Gastrocnemius medialis (tissue), 4 donors: Measurements from ENCODE around the gene CIBAR2. TPM values are rescaled to one million over a fixed set of nuclear protein-coding genes. Genes with fewer than 3 reads are reported as not detected.

Experiments
- ATAC-seq, 2 donors: fragments of 150-250 bp; one replicate each; pipeline ENCODE4 v1.9.1; 2016
- DNase-seq, 2 donors: peaks; one replicate each; pipeline ENCODE4 v3.0.0-alpha.2; 2019
- H3K27ac ChIP-seq, 4 donors: fragments of 200-600 bp; sonication (generic); 1 replicate in 1 of 4; 2 replicates in 3 of 4; pipeline ENCODE4 v1.5.1; 2016 to 2018; ENCODE audit warnings: mild to moderate bottlenecking in 2 of 4, moderate library complexity in 1 of 4
- H3K27me3 ChIP-seq, 3 donors: fragments of 200-600 bp; sonication (generic) in 2 of 3; 1 replicate in 1 of 3; 2 replicates in 2 of 3; pipeline versions ENCODE4 v1.5.1 to v1.6.0; 2016 to 2019; ENCODE audit warnings: mild to moderate bottlenecking in 1 of 3, moderate library complexity in 1 of 3
- H3K36me3 ChIP-seq, 2 donors: fragments of 200-600 bp; sonication (generic) in 1 of 2; one replicate each; pipeline ENCODE4 v1.5.1; 2017 to 2018
- H3K4me1 ChIP-seq, 2 donors: fragments of 200-600 bp; sonication (generic) in 1 of 2; one replicate each; pipeline ENCODE4 v1.5.1; 2016 to 2017; ENCODE audit warnings: mild to moderate bottlenecking in 2 of 2
- H3K4me3 ChIP-seq, 4 donors: fragments of 200-600 bp; sonication (generic) in 3 of 4; 1 replicate in 1 of 4; 2 replicates in 3 of 4; pipeline ENCODE4 v1.5.1; 2016 to 2019; ENCODE audit warnings: mild to moderate bottlenecking in 2 of 4
- H3K9me3 ChIP-seq, 3 donors: fragments of 200-600 bp; sonication (generic) in 2 of 3; 1 replicate in 1 of 3; 2 replicates in 2 of 3; pipeline ENCODE4 v1.5.1; 2016 to 2019
- CTCF ChIP-seq, 5 experiments: fragments of 450-650 bp in 3 of 5; fragments of 200-600 bp in 2 of 5; sonication (generic) in 2 of 5; IDR thresholded peaks in 4 of 5; conservative IDR thresholded peaks in 1 of 5; 1 replicate in 4 of 5; 2 replicates in 1 of 5; pipeline ENCODE4 v1.5.1; 2016 to 2019; ENCODE audit warnings: antibody characterized with exemption in 5 of 5, mild to moderate bottlenecking in 3 of 5, moderate library complexity in 3 of 5
- POLR2A ChIP-seq, 2 donors: fragments of 450-650 bp; IDR thresholded peaks; one replicate each; pipeline ENCODE4 v1.6.1; 2017; ENCODE audit warnings: antibody characterized with exemption in 2 of 2, mild to moderate bottlenecking in 2 of 2, moderate library complexity in 2 of 2
- in situ Hi-C, 4 donors: fragments of 200-750 bp; cut with MboI; loops; one replicate each; pipeline versions ENCODE4 v1.15.0 to v1.8.0; 2017; ENCODE audit warnings: low sequenced_read_pairs in 4 of 4
- intact Hi-C: fragments of 100-400 bp; cut with DNase I; formaldehyde crosslinking; loops from one replicate; pipeline ENCODE4 v1.15.1; 2023; ENCODE audit warnings: low total_unique reads
- total RNA-seq, 4 donors: library from RNA; depleted of rRNA; stranded (reverse); fragments of >200 nt; gene quantifications; one replicate each; pipeline versions ENCODE4 v1.1.0 to v1.2.3, GENCODE V29; 2016

The CIBAR2 gene
- total RNA-seq, 4 donors from 2014 or later: not detected

DNA sequence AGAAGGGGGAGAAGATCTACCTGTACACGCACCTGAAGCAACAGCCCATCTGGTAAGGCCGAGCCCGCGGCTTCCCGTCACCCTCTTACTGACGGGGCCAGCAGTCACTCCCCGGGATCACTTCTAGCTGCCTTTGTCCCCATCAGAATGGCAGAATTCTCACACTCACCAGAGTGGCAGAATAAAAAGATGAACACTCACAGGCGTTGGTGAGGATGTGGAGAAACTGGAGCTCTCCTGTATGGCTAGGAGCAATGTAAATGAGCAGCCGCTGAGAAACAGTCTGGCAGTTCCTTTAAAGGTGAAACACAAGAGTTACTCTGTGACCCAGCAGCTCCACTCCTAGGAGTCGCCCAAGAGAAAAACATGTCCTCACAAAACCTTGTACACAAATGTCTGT, 33.3 kb downstream of the CIBAR2 start:
- Histone ChIP-seq H3K4me1 (peaks cover 0 to 8% of the 10 kb centered on the region in 2 donors), H3K36me3 (peaks cover 0 to 18% of the 10 kb centered on the region in 2 donors), H3K4me3 (no peak overlapping the region), H3K27ac (no peak overlapping the region), H3K27me3 (no peaks in the 10 kb centered on the region), H3K9me3 (no peaks in the 10 kb centered on the region)
- TF ChIP-seq CTCF (IDR thresholded peaks at IDR 0.05 in 4 of 5, conservative IDR thresholded peaks at IDR 0.05 in 1 of 5) (no peak), POLR2A (IDR thresholded peaks at IDR 0.05) (no peak)
- in situ Hi-C loops (no loop called here), intact Hi-C loops (no loop called here)
- no peak for DNase-seq
- no peak for ATAC-seq

DNA sequence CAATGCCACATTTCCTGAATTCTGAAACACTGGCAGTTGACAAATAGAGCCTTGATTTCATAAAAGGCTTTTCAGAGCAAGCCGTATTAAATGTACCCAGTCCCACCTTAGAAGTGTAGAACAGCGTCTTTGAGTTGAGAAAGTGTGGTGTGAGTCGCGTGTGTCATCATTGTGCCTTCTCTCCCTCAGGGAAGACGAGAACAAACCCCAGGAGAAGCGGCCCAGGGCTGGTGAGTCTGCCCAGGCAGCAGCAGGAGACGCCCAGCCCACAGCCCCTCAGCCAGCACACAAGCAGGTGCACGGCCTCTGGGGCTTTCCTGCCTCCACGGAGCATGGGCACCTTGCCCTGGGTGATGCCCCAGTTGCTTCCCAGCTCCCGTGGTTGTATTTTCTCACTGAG, 34.0 kb downstream of the CIBAR2 start:
- Histone ChIP-seq H3K4me1 (peaks cover 0 to 3% of the 10 kb centered on the region in 2 donors), H3K27ac (no peak overlapping the region), H3K36me3 (peaks cover 0 to 18% of the 10 kb centered on the region in 2 donors), H3K9me3 (no peaks in the 10 kb centered on the region), H3K4me3 (no peak overlapping the region), H3K27me3 (no peaks in the 10 kb centered on the region)
- DNase-seq (no peak), ATAC-seq (no peak)
- TF ChIP-seq POLR2A (IDR thresholded peaks at IDR 0.05) (no peak), CTCF (IDR thresholded peaks at IDR 0.05 in 4 of 5, conservative IDR thresholded peaks at IDR 0.05 in 1 of 5) (no peak)
- intact Hi-C loops (no loop called here), in situ Hi-C loops (no loop called here)

DNA sequence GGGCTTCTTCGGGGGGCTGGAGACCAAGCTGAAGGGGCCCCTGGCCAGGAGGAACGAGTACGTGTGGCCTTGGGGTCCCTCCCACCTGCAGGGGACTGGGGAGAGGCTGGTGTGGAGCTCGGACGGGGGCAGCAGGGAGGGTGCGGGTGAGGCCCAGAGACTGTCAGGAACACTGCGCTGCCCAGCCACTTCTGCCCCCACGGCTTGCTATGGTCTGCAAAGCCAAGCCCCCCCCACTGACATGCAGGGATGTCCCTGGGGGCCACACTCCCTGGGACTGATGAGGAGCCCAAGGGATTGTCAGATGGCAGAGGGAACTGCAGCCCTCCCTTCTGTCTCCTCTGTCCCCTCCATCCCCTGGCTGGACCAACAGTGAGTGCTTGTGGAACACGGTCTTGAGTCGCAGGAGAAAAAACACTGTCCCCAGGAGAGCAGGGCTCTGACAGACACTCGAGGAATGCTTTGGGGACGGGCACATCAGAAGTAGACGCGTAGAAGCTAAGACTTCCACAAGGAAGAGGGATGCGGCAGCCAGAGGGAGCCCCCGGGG, 34.6 kb downstream of the CIBAR2 start:
- H3K4me3 ChIP-seq: no peak overlapping the region
- no peak overlapping the region for H3K27ac ChIP-seq
- in situ Hi-C loops: no loop called here
- DNase-seq: no peak
- intact Hi-C loops: no loop called here
- peaks cover under 1 to 2% of the 10 kb centered on the region in 2 donors for H3K4me1 ChIP-seq
- peaks cover 0 to 18% of the 10 kb centered on the region in 2 donors for H3K36me3 ChIP-seq
- no peaks in the 10 kb centered on the region for H3K9me3 ChIP-seq
- no peaks in the 10 kb centered on the region for H3K27me3 ChIP-seq
- no peak for ATAC-seq
- no peak for TF ChIP-seq POLR2A (IDR thresholded peaks at IDR 0.05)
- TF ChIP-seq CTCF (IDR thresholded peaks at IDR 0.05 in 4 of 5, conservative IDR thresholded peaks at IDR 0.05 in 1 of 5): no peak

- peaks cover 4 to 5% of the 10 kb centered on the region in 2 donors for H3K4me1 ChIP-seq
- ATAC-seq: no peak
- no peaks in the 10 kb centered on the region for H3K9me3 ChIP-seq
- H3K27me3 ChIP-seq: no peaks in the 10 kb centered on the region
- no peak overlapping the region for H3K4me3 ChIP-seq
- no peak for DNase-seq
- TF ChIP-seq POLR2A (IDR thresholded peaks at IDR 0.05) (no peak), CTCF (IDR thresholded peaks at IDR 0.05 in 4 of 5, conservative IDR thresholded peaks at IDR 0.05 in 1 of 5) (no peak)
- H3K36me3 ChIP-seq: peaks cover 0 to 19% of the 10 kb centered on the region in 2 donors
- no peak overlapping the region for H3K27ac ChIP-seq
- in situ Hi-C loops (no loop called here), intact Hi-C loops (no loop called here)
These were observed 35.2 kb downstream of the CIBAR2 start for GRCh38 chr16:85077039-85077438.
